ENCODE data around the gene NDRG3. TPM values are rescaled to one million over a fixed set of nuclear protein-coding genes. Genes with fewer than 3 reads are reported as not detected.

NDRG3 gene
- total and polyA plus RNA-seq, 2 of the 4 experiments (the other 2 are of a cell fraction): 24.8 to 34.2 TPM

DNA sequence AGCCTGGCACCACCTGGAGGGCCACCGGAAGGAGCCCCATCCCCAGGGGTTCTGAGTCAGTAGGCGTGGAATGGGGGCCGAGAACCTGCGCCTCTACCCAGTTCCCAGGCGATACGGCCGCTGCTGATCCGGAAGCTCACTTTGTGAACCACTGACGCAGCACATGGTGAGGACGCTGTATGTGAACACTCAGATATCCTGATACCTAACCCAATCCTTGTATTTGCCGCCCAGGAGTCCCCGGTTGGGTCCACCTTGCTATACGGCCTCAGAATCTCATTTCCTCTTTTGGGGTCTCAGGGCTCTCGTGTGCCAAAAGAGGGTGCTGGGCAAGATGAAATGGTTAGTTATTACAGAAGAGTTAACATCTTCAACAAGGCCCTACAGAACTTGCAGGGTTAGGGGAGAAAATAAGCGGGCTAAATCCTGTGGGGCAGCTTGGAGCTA, 140.9 kb downstream of the NDRG3 start:
- Histone ChIP-seq H3K4me2 (ENCODE audit: low read depth, low read length) (peak overlapping the region; percentile 78), H3K27me3 (ENCODE audit: control insufficient read depth, insufficient read depth, low read length) (no peaks in the 10 kb centered on the region), H4K91ac (ENCODE audit: insufficient read depth, low read depth, low read length) (peak overlapping the region; percentile 77), H3K14ac (replicated peaks; ENCODE audit: low read depth, low read length) (peak overlapping the region; percentile 80), H4K5ac (ENCODE audit: low read depth, low read length) (peak overlapping the region; percentile 94), H4K20me1 (ENCODE audit: insufficient read depth, low read length) (peaks cover 11% of the 10 kb centered on the region; the same call in 1 of the 2 replicates), H2BK20ac (ENCODE audit: low read depth, low read length) (no peak overlapping the region), H3K4me1 (ENCODE audit: control insufficient read depth, insufficient read depth, low read length) (peaks cover 4% of the 10 kb centered on the region; the same call in 1 of the 2 replicates), H2BK15ac (ENCODE audit: low read depth, low read length) (peak overlapping the region; percentile 20; the same call in 1 of the 3 replicates), H3K4me3 (ENCODE audit: insufficient read depth, low read depth, low read length) (peak overlapping the region; percentile 27), H2BK5ac (ENCODE audit: low read depth, low read length, poor library complexity, severe bottlenecking) (peak overlapping the region; percentile 42), H3K9me3 (ENCODE audit: control insufficient read depth, insufficient read depth, low read length) (no peaks in the 10 kb centered on the region), H4K8ac (ENCODE audit: low read depth in 2 of 2, low read length in 2 of 2) (peak overlapping the region; percentile 91 to 98), H2AFZ (replicated peaks; ENCODE audit: low read length, poor library complexity) (peak overlapping the region; percentile 92), H3K9me1 (ENCODE audit: insufficient read depth, low read length) (peaks cover 8% of the 10 kb centered on the region; the same call in 1 of the 2 replicates), H2AK9ac (replicated peaks; ENCODE audit: low read depth, low read length, poor library complexity) (peak overlapping the region; percentile 21), H3K27ac (ENCODE audit: insufficient read depth, low read length) (peak overlapping the region; percentile 68), H3K18ac (ENCODE audit: low read depth, low read length) (no peak overlapping the region), H3K36me3 (ENCODE audit: control insufficient read depth, insufficient read depth, low read length) (peaks cover 15% of the 10 kb centered on the region), H3K23ac (ENCODE audit: low read depth, low read length) (peak overlapping the region; percentile 68; the same call in 1 of the 2 replicates), H3K4ac (ENCODE audit: low read depth, low read length) (peak overlapping the region; percentile 83), H2BK120ac (ENCODE audit: low read depth, low read length) (peak overlapping the region; percentile 53; the same call in 1 of the 2 replicates), H2AK5ac (ENCODE audit: low read depth, low read length) (peak overlapping the region; percentile 56), H3K9ac (ENCODE audit: low read depth, low read length) (peak overlapping the region; percentile 73), H3K79me1 (ENCODE audit: low read depth in 1 of 2, low read length in 2 of 2) (peaks cover 9 to 27% of the 10 kb centered on the region in 2 experiments; a peak in 3 of 4 replicates), H3K56ac (ENCODE audit: extremely low read depth, insufficient read depth, low read length) (no peak overlapping the region)
- dilution Hi-C loops (cut with HindIII; ENCODE audit: low sequenced_read_pairs, unreplicated experiment): no loop called here
- no peak for DNase-seq
- no peak for ATAC-seq (ENCODE audit: low read depth)
- no peak for TF ChIP-seq RCOR1 (IDR thresholded peaks at IDR 0.05; ENCODE audit: insufficient replicate concordance, low read length)
- TF ChIP-seq MAFK (IDR thresholded peaks at IDR 0.05; ENCODE audit: low read depth, low read length): no peak
- TF ChIP-seq BHLHE40 (IDR thresholded peaks at IDR 0.05; ENCODE audit: low read depth, low read length): no peak
- TF ChIP-seq POLR2A (IDR thresholded peaks at IDR 0.05; ENCODE audit: low read depth, low read length): no peak
- TF ChIP-seq CHD1 (IDR thresholded peaks at IDR 0.05; ENCODE audit: low read depth, low read length): no peak
- TF ChIP-seq, protein P1, sequence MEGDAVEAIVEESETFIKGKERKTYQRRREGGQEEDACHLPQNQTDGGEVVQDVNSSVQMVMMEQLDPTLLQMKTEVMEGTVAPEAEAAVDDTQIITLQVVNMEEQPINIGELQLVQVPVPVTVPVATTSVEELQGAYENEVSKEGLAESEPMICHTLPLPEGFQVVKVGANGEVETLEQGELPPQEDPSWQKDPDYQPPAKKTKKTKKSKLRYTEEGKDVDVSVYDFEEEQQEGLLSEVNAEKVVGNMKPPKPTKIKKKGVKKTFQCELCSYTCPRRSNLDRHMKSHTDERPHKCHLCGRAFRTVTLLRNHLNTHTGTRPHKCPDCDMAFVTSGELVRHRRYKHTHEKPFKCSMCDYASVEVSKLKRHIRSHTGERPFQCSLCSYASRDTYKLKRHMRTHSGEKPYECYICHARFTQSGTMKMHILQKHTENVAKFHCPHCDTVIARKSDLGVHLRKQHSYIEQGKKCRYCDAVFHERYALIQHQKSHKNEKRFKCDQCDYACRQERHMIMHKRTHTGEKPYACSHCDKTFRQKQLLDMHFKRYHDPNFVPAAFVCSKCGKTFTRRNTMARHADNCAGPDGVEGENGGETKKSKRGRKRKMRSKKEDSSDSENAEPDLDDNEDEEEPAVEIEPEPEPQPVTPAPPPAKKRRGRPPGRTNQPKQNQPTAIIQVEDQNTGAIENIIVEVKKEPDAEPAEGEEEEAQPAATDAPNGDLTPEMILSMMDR (conservative IDR thresholded peaks at IDR 0.05; ENCODE audit: low read depth, low read length): no peak
- ChIA-PET CTCF (interaction anchor here (0.6 to 1.4 kb wide), 5 partner anchors 44 to 150 kb away, joined by 3 to 6 read pairs (median 3); no protein-coding TSS in a partner anchor), POLR2A (ENCODE audit: unreplicated experiment) (no interaction called here)
- in situ Hi-C loops (cut with MboI; ENCODE audit: low sequenced_read_pairs): no loop called here
- BruUV-seq (replicated peaks): no TSS peak
- WGBS, 2 experiments (ENCODE audit: extremely low coverage in 2 of 2, insufficient read length in 1 of 2): 40% methylated on average over 2 of the region's 15 CpGs; no CpG with 5 or more reads in 1 of the 2 experiments
- intact Hi-C loops (cut with micrococcal nuclease): loop anchor here (1.0 to 2.0 kb wide), 2 partner anchors 30 to 49 kb away; no protein-coding TSS in a partner anchor

Small RNAs within 50 kb of the gene (microRNA-seq; reads per million reads assigned to microRNA genes)
- not detected for gene RF00019 (ENCODE audit: insufficient read depth, insufficient read length)

Small RNAs within 50 kb of the gene (small RNA-seq; reads per million reads assigned to genes)
- gene RF00019: 0 reads per million in 5 experiments

Other genes with a start within 250 kb of the NDRG3 start
- gene MYL9, start 204.6 kb downstream of the NDRG3 start, total RNA-seq (2012; rRNA removed): 90.0 and 97.5 TPM in 2 replicates
- 425 and 491 TPM in 2 replicates for gene MYL9, start 204.6 kb downstream of the NDRG3 start, polyA plus RNA-seq (2012; rRNA removed)
- gene TGIF2, start 172.5 kb downstream of the NDRG3 start, total RNA-seq (2012; rRNA removed): 9.7 and 10.6 TPM in 2 replicates
- 11.6 and 12.7 TPM in 2 replicates for gene TGIF2, start 172.5 kb downstream of the NDRG3 start, polyA plus RNA-seq (2012; rRNA removed)
- gene RAB5IF, start 140.3 kb downstream of the NDRG3 start, total RNA-seq (2012; rRNA removed): 74.0 and 90.3 TPM in 2 replicates
- gene RAB5IF, start 140.3 kb downstream of the NDRG3 start, polyA plus RNA-seq (2012; rRNA removed): 93.1 and 96.6 TPM in 2 replicates
- not detected in 2 replicates for gene SLA2, start 99.9 kb downstream of the NDRG3 start, total RNA-seq (2012; rRNA removed)
- 0.03 TPM in 1 of 2 replicates, not detected in the other for gene SLA2, start 99.9 kb downstream of the NDRG3 start, polyA plus RNA-seq (2012; rRNA removed)
- 16.3 and 18.3 TPM in 2 replicates for gene DSN1, start 27.7 kb upstream of the NDRG3 start, total RNA-seq (2012; rRNA removed)
- gene DSN1, start 27.7 kb upstream of the NDRG3 start, polyA plus RNA-seq (2012; rRNA removed): 9.4 and 10.5 TPM in 2 replicates
- under 0.01 and 0.18 TPM in 2 replicates for gene TLDC2, start 130.0 kb upstream of the NDRG3 start, total RNA-seq (2012; rRNA removed)
- gene TLDC2, start 130.0 kb upstream of the NDRG3 start, polyA plus RNA-seq (2012; rRNA removed): 0.07 and 0.19 TPM in 2 replicates
- gene SAMHD1, start 205.6 kb upstream of the NDRG3 start, total RNA-seq (2012; rRNA removed): 14.9 and 19.7 TPM in 2 replicates
- 5.5 and 6.3 TPM in 2 replicates for gene SAMHD1, start 205.6 kb upstream of the NDRG3 start, polyA plus RNA-seq (2012; rRNA removed)